NCI-H82 treated with DMSO at 0.1 percent for 48 hours (cell line): ENCODE measurements around the gene MAPK4.
"Not testable (repeated sequence)": the region's sequence is repeated elsewhere in the genome, so short reads cannot be mapped to it uniquely, and the experiment has no call there.

Source experiments
- DNase-seq: peaks from one replicate; lab custom pipeline; 2025; ENCODE audit not compliant: unreplicated experiment; lab: John Stamatoyannopoulos, UW

Gene MAPK4

DNA sequence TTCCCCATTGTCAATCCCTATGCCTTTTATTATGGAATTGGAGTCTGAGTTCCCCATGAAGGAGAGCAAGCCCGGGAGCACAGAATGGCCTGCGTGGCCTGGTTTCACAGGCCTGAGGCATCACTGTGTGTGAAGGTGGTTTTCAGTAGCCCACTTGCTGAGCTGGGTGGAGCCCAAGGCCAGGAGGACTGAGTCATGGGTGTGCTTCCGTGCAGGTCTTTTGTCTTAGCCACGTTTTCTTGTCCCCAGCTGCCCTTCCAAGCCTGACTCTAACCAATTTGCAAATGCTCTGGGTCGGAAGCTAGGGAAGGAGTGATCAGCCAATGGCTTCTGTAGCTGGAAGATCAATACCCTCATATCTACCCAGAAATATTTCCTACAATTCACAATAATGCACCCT, 119.2 kb downstream of the MAPK4 start:
- no peak for DNase-seq

DNA sequence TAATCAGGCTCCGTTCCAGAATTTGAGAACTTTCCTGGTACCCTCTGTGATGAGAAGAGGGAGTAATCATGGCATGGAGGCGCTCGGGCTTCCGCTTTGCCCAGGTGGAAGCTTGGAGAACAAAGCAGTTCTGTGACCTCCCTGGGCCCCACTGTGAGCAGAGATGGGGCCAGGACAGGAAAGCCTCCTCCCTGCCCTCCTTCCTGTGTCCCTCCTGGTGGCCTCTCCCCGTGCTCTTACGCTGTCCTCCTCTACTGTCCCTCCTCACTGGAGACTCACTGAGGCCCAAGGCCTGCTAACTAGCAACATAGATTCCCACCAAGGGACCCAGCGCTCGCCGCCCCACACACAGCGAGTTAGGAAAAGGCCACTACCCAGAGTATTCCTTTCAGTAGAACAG, 119.8 kb downstream of the MAPK4 start:
- no peak for DNase-seq

GRCh38 chr18:50680966-50681365, 121.1 kb downstream of the MAPK4 start:
- no peak for DNase-seq

DNA sequence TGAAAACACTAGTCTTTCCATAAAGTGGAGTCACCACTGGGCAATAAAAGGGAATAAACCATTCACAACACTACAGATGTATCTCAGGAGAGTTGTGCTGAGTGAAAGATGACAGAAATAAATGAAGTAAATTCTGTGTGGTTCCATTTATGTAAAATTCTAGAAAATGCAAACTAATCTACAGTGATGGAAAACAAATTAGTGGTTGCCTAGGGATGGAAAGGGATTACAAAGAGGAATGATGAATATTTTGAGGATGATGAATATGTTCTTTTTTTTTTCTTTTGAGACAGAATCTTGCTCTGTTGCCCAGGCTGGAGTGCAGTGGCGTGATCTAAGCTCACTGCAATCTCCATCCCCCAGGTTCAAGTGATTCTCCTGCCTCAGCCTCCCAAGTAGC, 123.0 kb downstream of the MAPK4 start:
- no peak for DNase-seq

GRCh38 chr18:50686409-50686808, 126.5 kb downstream of the MAPK4 start:
- DNase-seq = no peak

- DNase-seq = no peak
Measured at GRCh38 chr18:50687491-50687890, 127.6 kb downstream of the MAPK4 start.

DNA sequence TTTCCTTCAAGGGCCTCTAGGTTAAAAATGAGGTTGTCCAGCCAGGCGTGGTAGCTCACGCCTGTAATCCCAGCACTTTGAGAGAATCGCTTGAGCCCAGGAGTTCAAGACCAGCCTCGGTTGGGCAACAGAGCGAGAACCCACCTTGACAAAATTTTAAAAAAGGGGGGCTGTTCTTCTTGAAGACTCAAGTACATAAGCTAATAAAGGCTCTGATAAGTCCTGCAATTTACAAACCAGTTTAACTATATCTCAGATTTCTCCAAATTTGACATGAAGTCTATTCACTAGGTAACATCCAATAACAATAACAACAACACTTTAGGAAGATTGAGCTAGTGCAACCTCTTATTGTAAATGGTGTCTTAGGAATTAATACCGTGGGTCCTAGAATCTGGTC, 129.7 kb downstream of the MAPK4 start:
- DNase-seq = no peak

DNA sequence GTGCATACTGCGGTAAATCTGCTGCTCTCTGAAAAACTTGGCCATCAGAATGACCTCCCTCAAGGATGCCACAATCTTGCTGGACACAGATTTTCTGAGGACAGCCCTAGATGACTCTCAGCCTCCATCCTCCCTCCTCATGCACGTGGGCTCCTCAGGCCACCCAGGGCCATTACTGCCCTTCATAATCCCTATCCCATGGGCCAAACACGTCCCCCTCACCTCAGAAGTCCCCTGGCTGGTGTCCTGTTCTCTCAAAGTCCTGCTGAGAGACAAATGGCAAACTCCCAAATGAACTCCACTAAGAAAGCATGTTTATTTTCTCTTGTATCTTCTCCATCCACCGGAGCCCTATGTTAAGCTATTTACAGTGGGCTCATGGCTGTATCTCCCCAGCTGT, 134.3 kb downstream of the MAPK4 start:
- DNase-seq = no peak

GRCh38 chr18:50695431-50696176, 135.7 kb downstream of the MAPK4 start:
- DNase-seq = no peak

GRCh38 chr18:50696436-50696835, 136.5 kb downstream of the MAPK4 start:
- DNase-seq = no peak

- DNase-seq = no peak
Measured at GRCh38 chr18:50696929-50697328, 137.0 kb downstream of the MAPK4 start.

GRCh38 chr18:50697509-50697908, 137.6 kb downstream of the MAPK4 start:
- no peak for DNase-seq

DNA sequence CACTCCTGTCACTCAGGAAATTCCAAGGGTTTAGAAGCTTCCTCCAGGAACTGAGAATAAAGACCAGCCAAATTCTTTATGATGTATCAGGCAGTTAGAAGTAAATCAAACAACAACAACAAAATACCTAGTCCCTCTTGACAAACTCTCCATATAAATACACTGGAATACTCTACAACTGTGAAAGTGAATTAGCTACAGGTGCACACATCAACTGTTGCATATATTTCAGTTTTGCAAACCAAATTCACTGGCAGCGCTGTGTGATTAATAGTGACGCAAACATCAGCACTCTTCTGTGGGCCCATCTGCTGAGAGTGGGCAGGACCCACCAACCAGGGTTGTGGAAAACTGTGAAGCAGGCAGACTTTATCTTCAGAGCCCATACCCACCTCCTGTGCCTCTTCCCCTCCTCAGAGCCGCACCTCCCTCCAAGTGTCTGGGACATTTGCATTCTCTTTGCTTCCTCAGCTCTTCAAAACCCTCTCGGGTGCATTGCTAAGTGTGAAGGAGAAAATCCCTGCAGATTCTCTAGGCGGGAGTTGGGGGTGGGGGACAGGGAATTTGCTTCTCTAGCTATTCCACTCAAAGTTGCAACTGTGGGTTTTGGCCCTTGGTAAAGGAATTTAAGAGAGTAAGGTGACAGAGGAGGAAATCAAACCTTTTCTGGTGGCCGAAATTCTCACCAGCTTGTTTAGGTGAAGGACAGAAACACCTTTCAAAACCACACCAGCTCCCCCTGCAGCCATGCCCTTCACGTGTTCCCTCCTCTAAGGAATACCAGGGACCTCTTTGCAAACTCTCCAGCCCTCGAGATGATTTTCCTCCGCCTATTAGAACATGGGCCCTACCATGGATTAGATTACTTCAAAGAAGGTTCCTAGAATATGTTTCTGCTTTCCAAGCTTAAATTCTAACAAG, 140.6 kb downstream of the MAPK4 start:
- no peak for DNase-seq

DNA sequence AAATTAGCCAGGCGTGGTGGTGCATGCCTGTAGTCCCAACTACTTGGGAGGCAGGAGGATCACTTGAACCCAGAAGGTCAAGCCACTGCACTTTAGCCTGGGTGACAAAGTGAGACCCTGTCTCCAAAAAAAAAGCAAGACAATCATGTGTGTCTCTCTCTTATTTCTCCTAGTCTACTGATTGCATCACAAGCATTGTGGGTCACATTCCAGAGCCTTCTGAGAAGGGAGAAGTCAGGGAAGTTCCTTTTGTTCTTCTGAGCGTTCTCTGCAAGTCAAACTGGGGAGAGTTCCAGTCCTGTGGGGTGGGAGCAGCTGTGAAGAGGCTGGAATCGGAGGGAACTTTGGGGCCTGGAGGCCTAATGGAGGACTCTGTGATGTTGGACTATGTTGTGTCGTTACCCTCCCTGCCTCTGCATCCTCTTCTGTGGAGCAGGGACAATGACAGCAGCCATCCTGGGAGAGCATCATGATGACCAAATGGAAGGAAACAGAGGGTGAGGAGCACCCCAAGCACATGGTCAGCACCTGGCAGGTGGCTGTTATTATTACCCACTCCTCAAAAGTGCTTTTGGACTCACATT, 144.6 kb downstream of the MAPK4 start:
- DNase-seq = no peak

GRCh38 chr18:50706199-50706598, 146.3 kb downstream of the MAPK4 start:
- no peak for DNase-seq

- no peak for DNase-seq
Measured at GRCh38 chr18:50706651-50707050, 146.8 kb downstream of the MAPK4 start.

GRCh38 chr18:50707297-50707696, 147.4 kb downstream of the MAPK4 start:
- DNase-seq = not testable (repeated sequence)

- no peak for DNase-seq
Measured at GRCh38 chr18:50707855-50708469, 148.1 kb downstream of the MAPK4 start.

DNA sequence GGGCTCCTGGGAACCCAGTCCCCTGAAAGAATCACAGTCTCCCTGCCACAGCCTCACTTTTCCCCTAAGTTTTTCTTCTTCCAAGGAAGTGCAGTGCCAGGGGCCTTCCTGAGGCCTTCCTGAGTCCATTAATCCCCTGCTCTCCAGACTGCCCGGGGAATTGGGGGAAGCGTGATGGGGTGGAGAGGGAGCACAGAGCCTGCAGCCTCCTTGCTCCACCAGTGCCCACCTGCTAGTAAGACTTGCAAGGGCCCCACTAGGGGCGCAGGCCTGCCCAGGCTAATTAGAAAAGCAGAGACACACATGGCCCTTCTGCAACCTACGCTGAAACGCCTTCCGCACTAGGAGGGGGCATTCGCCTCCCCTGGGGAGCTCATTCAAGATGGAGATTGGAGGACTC, 149.3 kb downstream of the MAPK4 start:
- DNase-seq = no peak

DNA sequence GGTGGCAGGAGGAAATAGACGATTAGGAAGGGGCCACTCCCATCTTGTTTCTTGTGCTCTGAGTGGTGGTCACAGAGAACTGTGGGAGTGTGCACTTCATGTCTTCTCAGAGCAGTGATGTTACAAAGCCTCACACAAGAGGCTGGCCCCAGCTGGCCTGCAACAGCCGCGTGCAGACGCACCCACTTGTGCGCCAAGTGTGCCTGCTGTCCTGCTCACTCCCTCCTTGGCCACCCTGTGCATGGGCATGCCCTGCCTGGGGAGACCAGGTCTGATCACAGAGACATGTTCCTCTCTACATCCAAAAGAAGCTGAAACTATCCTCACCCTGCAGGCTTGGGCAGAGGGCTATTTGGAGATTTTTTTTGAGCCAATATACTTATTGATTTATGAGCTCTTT, 151.5 kb downstream of the MAPK4 start:
- DNase-seq = no peak

GRCh38 chr18:50715919-50716318, 156.0 kb downstream of the MAPK4 start:
- no peak for DNase-seq
